Loucy (cell line): ENCODE measurements around the gene GNB1.

Experiments used
- H2AFZ ChIP-seq: fragments of 200-600 bp; sonication (generic); 2 replicates; pipeline ENCODE4 v1.6.0; 2016; ENCODE audit warnings: antibody characterized with exemption, mild to moderate bottlenecking, low read length, moderate library complexity
- H3F3A ChIP-seq: fragments of 200-600 bp; 2 replicates; pipeline ENCODE4 v1.6.0; 2016; ENCODE audit warnings: antibody characterized with exemption, low read depth, mild to moderate bottlenecking
- H3K27me3 ChIP-seq: fragments of 200-600 bp; sonication (generic); 2 replicates; pipeline ENCODE4 v1.6.1; 2014; ENCODE audit warnings: low read length, mild to moderate bottlenecking; ENCODE audit not compliant: insufficient read depth, poor library complexity, severe bottlenecking
- H3K36me3 ChIP-seq: fragments of 200-600 bp; sonication (generic); 2 replicates; pipeline ENCODE4 v1.6.1; 2016; ENCODE audit warnings: low read length; ENCODE audit not compliant: insufficient read depth
- H3K4me1 ChIP-seq: fragments of 200-600 bp; sonication (generic); 2 replicates; pipeline ENCODE4 v1.5.1; 2014; ENCODE audit warnings: low read length, mild to moderate bottlenecking; ENCODE audit not compliant: insufficient read depth, poor library complexity, severe bottlenecking
- H3K4me2 ChIP-seq: fragments of 200-600 bp; sonication (generic); 2 replicates; pipeline ENCODE4 v1.6.0; 2014; ENCODE audit warnings: antibody characterized with exemption, low read length, low read depth, mild to moderate bottlenecking; ENCODE audit not compliant: poor library complexity, severe bottlenecking
- H3K4me3 ChIP-seq: fragments of 200-600 bp; sonication (generic); 2 replicates; pipeline ENCODE4 v1.5.1; 2014; ENCODE audit warnings: low read length, mild to moderate bottlenecking, mixed read lengths; ENCODE audit not compliant: poor library complexity, severe bottlenecking
- H3K79me2 ChIP-seq: fragments of 200-600 bp; sonication (generic); 2 replicates; pipeline ENCODE4 v1.6.1; 2014; ENCODE audit warnings: low read length; ENCODE audit not compliant: insufficient read depth
- H3K9ac ChIP-seq: fragments of 200-600 bp; sonication (generic); 2 replicates; pipeline ENCODE4 v1.6.0; 2014; ENCODE audit warnings: mild to moderate bottlenecking, low read depth, low read length, moderate library complexity; ENCODE audit not compliant: poor library complexity, severe bottlenecking
- H3K9me2 ChIP-seq: fragments of 200-600 bp; sonication (generic); replicated peaks from 2 replicates; pipeline ENCODE4 v1.6.1; 2016; ENCODE audit warnings: low read depth, low read length, mixed read lengths
- H3K9me3 ChIP-seq: fragments of 200-600 bp; sonication (generic); 2 replicates; pipeline ENCODE4 v1.6.1; 2014; ENCODE audit warnings: mild to moderate bottlenecking, antibody characterized with exemption, low read length, low read depth; ENCODE audit not compliant: insufficient read depth
- H4K20me1 ChIP-seq: fragments of 200-600 bp; sonication (generic); 2 replicates; pipeline ENCODE4 v1.6.0; 2014; ENCODE audit warnings: antibody characterized with exemption, low read length, mild to moderate bottlenecking; ENCODE audit not compliant: insufficient read depth, poor library complexity, severe bottlenecking
- EZH2phosphoT487 ChIP-seq: fragments of 200-600 bp; IDR thresholded peaks from 2 replicates; pipeline ENCODE4 v1.6.1; 2018; ENCODE audit warnings: antibody characterized with exemption, mild to moderate bottlenecking, moderate library complexity, borderline replicate concordance
- TF ChIP-seq, protein P1 (sequence below): fragments of 200-600 bp; sonication (generic); conservative IDR thresholded peaks from 2 replicates; pipeline ENCODE4 v1.5.1; 2014; ENCODE audit warnings: mild to moderate bottlenecking, antibody characterized with exemption, low read length

Gene GNB1

GRCh38 chr1:1938613-1939295 lies 47.9 kb upstream of the GNB1 start:
- H3K9me3 ChIP-seq, result no peaks in the 10 kb centered on the region
- H3K4me1 ChIP-seq, result no peaks in the 10 kb centered on the region
- no peak overlapping the region for H3K4me3 ChIP-seq
- H3K27me3 ChIP-seq, result no peaks in the 10 kb centered on the region
- H4K20me1 ChIP-seq, result no peaks in the 10 kb centered on the region
- no peak for TF ChIP-seq EZH2phosphoT487
- TF ChIP-seq, protein P1, sequence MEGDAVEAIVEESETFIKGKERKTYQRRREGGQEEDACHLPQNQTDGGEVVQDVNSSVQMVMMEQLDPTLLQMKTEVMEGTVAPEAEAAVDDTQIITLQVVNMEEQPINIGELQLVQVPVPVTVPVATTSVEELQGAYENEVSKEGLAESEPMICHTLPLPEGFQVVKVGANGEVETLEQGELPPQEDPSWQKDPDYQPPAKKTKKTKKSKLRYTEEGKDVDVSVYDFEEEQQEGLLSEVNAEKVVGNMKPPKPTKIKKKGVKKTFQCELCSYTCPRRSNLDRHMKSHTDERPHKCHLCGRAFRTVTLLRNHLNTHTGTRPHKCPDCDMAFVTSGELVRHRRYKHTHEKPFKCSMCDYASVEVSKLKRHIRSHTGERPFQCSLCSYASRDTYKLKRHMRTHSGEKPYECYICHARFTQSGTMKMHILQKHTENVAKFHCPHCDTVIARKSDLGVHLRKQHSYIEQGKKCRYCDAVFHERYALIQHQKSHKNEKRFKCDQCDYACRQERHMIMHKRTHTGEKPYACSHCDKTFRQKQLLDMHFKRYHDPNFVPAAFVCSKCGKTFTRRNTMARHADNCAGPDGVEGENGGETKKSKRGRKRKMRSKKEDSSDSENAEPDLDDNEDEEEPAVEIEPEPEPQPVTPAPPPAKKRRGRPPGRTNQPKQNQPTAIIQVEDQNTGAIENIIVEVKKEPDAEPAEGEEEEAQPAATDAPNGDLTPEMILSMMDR, result no peak
- no peak overlapping the region for H3K4me2 ChIP-seq
- H3K9me2 ChIP-seq, result no peaks in the 10 kb centered on the region
- no peaks in the 10 kb centered on the region for H3F3A ChIP-seq
- H2AFZ ChIP-seq, result no peak overlapping the region
- H3K9ac ChIP-seq, result no peak overlapping the region
- no peaks in the 10 kb centered on the region for H3K79me2 ChIP-seq
- no peaks in the 10 kb centered on the region for H3K36me3 ChIP-seq

GRCh38 chr1:1938276-1938573 lies 47.3 kb upstream of the GNB1 start:
- Histone ChIP-seq H3K4me2 (no peak overlapping the region), H3F3A (no peaks in the 10 kb centered on the region), H3K4me3 (no peak overlapping the region), H3K9ac (no peak overlapping the region), H3K4me1 (no peaks in the 10 kb centered on the region), H3K27me3 (no peaks in the 10 kb centered on the region), H4K20me1 (no peaks in the 10 kb centered on the region), H3K79me2 (no peaks in the 10 kb centered on the region), H3K36me3 (no peaks in the 10 kb centered on the region), H3K9me3 (no peaks in the 10 kb centered on the region), H2AFZ (no peak overlapping the region), H3K9me2 (no peaks in the 10 kb centered on the region)
- TF ChIP-seq, protein P1, result no peak
- TF ChIP-seq EZH2phosphoT487, result no peak

- Histone ChIP-seq H3F3A (no peaks in the 10 kb centered on the region), H2AFZ (no peak overlapping the region), H4K20me1 (no peaks in the 10 kb centered on the region), H3K36me3 (no peaks in the 10 kb centered on the region), H3K9ac (no peak overlapping the region), H3K79me2 (no peaks in the 10 kb centered on the region), H3K9me2 (no peaks in the 10 kb centered on the region), H3K4me3 (no peak overlapping the region), H3K27me3 (no peaks in the 10 kb centered on the region), H3K4me1 (no peaks in the 10 kb centered on the region), H3K4me2 (no peak overlapping the region), H3K9me3 (no peaks in the 10 kb centered on the region)
- TF ChIP-seq EZH2phosphoT487, result no peak
- TF ChIP-seq, protein P1, result no peak
These were observed 46.8 kb upstream of the GNB1 start for GRCh38 chr1:1937549-1938275.
